Endothelial cell of umbilical vein (primary cell): ENCODE data around the gene KCNAB2.

ENCODE experiments used
- GATA2 ChIP-seq: IDR thresholded peaks from 2 replicates; pipeline ENCODE4 v1.7.0; 2011; ENCODE audit warnings: low read depth, mild to moderate bottlenecking, moderate library complexity, mixed read lengths, low read length; ENCODE audit not compliant: insufficient read length, insufficient read depth
- POLR2AphosphoS5 ChIP-seq: IDR thresholded peaks from 2 replicates; pipeline ENCODE4 v1.6.1; 2012; ENCODE audit warnings: low read depth, mild to moderate bottlenecking, control low read depth, low read length, moderate library complexity; ENCODE audit not compliant: insufficient read depth

DNA sequence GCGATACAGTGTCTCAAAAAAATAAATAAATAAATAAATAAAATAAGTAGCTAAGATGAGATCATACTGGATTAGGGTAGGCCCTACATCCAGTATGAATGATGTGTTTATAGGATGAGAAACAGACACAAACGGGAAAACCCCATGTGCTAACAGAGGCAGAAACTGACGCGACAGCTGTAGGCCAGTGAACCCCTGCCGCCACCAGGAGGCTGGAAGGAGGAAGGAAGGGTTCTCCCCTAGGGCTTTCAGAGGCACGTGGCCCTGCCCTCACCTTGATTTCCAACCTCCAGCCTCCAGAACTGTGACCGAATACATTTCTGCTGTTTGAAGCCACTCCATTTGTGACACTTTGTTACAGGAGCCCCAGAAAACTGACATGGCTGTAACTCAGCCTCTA lies 95.9 kb downstream of the KCNAB2 start:
- TF ChIP-seq GATA2 (no peak), POLR2AphosphoS5 (no peak)
